Mesothelial cell of epicardium (in vitro differentiated cells): ENCODE results near the gene UHRF1. TPM values are rescaled to one million over a fixed set of nuclear protein-coding genes. Genes with fewer than 3 reads are reported as not detected.

Source experiments
- DNase-seq, 2 experiments: peaks; one replicate each; pipeline ENCODE4 v3.0.0; 2021; ENCODE audit warnings: low spot score in 2 of 2; ENCODE audit not compliant: unreplicated experiment in 2 of 2
- H3K27ac Mint-ChIP-seq: 2 replicates; pipeline ENCODE4 v1.8.0; 2021; ENCODE audit warnings: mixed read lengths
- H3K27me3 Mint-ChIP-seq: 2 replicates; pipeline ENCODE4 v1.8.0; 2021; ENCODE audit warnings: low read depth, mixed read lengths
- H3K36me3 Mint-ChIP-seq: 2 replicates; pipeline ENCODE4 v1.8.0; 2021; ENCODE audit warnings: mixed read lengths
- H3K4me1 Mint-ChIP-seq: 2 replicates; pipeline ENCODE4 v1.8.0; 2021; ENCODE audit warnings: mixed read lengths
- H3K4me3 Mint-ChIP-seq: 2 replicates; pipeline ENCODE4 v1.8.0; 2021; ENCODE audit warnings: mild to moderate bottlenecking, moderate library complexity, mixed read lengths
- H3K9me3 Mint-ChIP-seq: 2 replicates; pipeline ENCODE4 v1.8.0; 2021; ENCODE audit warnings: mixed read lengths
- microRNA-seq: library from miRNA; unstranded; fragments of <30 nt; microRNA quantifications from one replicate; pipeline ENCODE4 v1.2.0, GENCODE V29; 2021; ENCODE audit warnings: inconsistent platforms, mixed read lengths
- total RNA-seq: library from RNA; stranded (reverse); gene quantifications from 3 replicates; pipeline ENCODE4 v1.2.1, GENCODE V29; 2021
- TF ChIP-seq, protein P1 (sequence below): fragments of 200-600 bp; sonication (generic); IDR thresholded peaks from one replicate; pipeline ENCODE4 v1.5.0; 2021; ENCODE audit warnings: antibody characterized with exemption; ENCODE audit not compliant: unreplicated experiment

UHRF1 gene
- total RNA-seq, 1 donor from 2014 or later = 28.9 TPM

DNA sequence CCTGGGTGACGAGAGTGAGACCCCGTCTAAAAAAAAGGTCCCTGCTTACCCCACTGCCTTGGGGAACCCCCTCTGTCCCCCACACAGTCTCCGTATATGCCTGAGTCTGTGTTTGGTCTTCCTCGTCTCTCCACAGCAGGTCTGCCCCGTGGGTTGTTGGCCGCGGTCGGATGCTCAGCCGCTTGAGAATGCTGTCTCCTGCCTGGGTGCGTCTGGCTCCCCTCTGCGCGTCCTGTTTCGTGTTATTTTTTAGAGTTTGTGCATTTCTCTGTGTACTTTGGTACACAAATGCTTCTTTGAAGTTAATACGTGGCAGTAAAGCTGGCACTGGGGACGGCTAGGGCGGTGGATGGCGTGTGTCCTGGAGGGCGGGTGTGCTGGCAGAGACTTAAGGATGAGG lies 94.5 kb downstream of the UHRF1 start:
- no peak overlapping the region for H3K27ac Mint-ChIP-seq
- H3K4me3 Mint-ChIP-seq = no peak overlapping the region
- peaks cover 17% of the 10 kb centered on the region for H3K9me3 Mint-ChIP-seq
- TF ChIP-seq, protein P1, sequence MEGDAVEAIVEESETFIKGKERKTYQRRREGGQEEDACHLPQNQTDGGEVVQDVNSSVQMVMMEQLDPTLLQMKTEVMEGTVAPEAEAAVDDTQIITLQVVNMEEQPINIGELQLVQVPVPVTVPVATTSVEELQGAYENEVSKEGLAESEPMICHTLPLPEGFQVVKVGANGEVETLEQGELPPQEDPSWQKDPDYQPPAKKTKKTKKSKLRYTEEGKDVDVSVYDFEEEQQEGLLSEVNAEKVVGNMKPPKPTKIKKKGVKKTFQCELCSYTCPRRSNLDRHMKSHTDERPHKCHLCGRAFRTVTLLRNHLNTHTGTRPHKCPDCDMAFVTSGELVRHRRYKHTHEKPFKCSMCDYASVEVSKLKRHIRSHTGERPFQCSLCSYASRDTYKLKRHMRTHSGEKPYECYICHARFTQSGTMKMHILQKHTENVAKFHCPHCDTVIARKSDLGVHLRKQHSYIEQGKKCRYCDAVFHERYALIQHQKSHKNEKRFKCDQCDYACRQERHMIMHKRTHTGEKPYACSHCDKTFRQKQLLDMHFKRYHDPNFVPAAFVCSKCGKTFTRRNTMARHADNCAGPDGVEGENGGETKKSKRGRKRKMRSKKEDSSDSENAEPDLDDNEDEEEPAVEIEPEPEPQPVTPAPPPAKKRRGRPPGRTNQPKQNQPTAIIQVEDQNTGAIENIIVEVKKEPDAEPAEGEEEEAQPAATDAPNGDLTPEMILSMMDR = no peak
- no peaks in the 10 kb centered on the region for H3K4me1 Mint-ChIP-seq
- no peaks in the 10 kb centered on the region for H3K27me3 Mint-ChIP-seq
- H3K36me3 Mint-ChIP-seq = peaks cover 36% of the 10 kb centered on the region
- DNase-seq = no peak

DNA sequence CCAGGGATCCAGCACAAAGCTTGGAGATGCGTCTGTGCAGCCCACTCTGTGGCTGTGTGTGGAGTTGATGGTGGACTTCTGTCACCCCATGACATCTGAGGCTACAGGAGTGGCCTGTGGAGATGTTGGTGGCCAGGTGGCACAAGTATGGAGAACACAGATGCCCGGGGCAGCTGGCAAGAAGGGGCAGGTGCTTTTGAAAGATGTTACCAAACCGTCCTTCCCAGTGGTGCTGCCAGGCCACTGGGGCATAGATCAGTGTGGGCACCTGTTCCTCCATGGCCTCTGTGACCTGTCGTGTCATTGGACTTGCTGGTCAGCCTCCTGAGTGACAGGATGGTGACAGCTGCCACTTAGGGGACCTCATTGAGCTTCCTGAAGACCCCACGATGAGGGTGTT lies 95.8 kb downstream of the UHRF1 start:
- H3K9me3 Mint-ChIP-seq = peaks cover 17% of the 10 kb centered on the region
- H3K27ac Mint-ChIP-seq = peak overlapping the region; percentile 59

DNA sequence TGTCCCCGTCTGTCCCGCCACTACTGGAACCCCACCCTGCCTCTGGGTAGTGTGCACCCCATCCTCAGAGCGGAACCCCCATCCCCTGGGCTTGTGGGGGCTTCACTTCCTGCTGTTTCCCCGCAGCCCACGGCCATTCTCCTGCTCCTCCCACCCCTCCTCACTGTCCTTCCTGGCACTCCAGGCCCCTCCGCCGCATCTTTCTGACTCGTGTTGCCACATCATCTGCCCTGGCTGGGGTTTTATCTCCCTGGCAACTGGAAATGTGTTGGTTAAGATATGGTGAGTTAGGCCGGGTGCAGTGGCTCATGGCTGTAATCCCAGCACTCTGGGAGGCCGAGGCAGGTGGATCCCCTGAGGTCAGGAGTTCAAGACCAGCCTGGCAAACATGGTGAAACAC lies 96.9 kb downstream of the UHRF1 start:
- H3K9me3 Mint-ChIP-seq = peaks cover 10% of the 10 kb centered on the region
- H3K4me3 Mint-ChIP-seq = no peak overlapping the region
- DNase-seq = no peak
- H3K36me3 Mint-ChIP-seq = peaks cover 21% of the 10 kb centered on the region
- no peak overlapping the region for H3K27ac Mint-ChIP-seq
- no peaks in the 10 kb centered on the region for H3K4me1 Mint-ChIP-seq
- H3K27me3 Mint-ChIP-seq = no peaks in the 10 kb centered on the region
- TF ChIP-seq, protein P1 = no peak

More for the DNA sequence above, 95.8 kb downstream of the UHRF1 start:
- DNase-seq = no peak
- Mint-ChIP-seq H3K27me3 (no peaks in the 10 kb centered on the region), H3K4me1 (no peaks in the 10 kb centered on the region), H3K36me3 (peaks cover 28% of the 10 kb centered on the region), H3K4me3 (no peak overlapping the region)
- TF ChIP-seq, protein P1 = no peak

DNA sequence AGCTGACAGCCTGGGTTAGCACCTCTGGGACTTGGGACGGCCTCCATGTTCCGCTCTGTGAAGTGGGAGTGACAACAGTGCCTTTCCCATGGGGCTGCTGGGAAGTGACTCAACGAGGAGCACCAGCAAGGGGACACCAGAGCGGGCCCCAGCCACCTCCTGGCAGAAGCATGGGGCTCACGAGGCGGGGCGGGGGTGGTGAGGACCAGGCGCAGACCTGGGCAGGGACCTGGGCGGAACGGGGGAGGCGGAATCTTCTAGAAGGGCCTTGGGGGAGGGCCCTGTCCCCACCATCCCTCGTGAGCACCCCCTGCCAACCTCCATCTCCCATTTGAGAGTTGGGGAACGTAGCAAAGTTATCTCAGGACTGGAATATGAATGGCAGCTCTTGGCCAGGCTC lies 97.5 kb downstream of the UHRF1 start:
- no peaks in the 10 kb centered on the region for H3K4me1 Mint-ChIP-seq
- peaks cover 15% of the 10 kb centered on the region for H3K36me3 Mint-ChIP-seq
- H3K27me3 Mint-ChIP-seq = no peaks in the 10 kb centered on the region
- no peak for DNase-seq
- TF ChIP-seq, protein P1 = no peak
- H3K4me3 Mint-ChIP-seq = no peak overlapping the region
- no peak overlapping the region for H3K27ac Mint-ChIP-seq
- H3K9me3 Mint-ChIP-seq = peaks cover 10% of the 10 kb centered on the region

Small RNA genes lying within 50 kb of the gene (microRNA-seq; reads per million reads assigned to microRNA genes)
- 1.5 reads per million for gene MIR4747

Other genes starting within 250 kb of the UHRF1 start
- 50.8 to 53.1 TPM (median 51.2 TPM) in 3 replicates for gene MYDGF, start 239.2 kb upstream of the UHRF1 start, total RNA-seq
- 36.8 to 37.1 TPM (median 36.9 TPM) in 3 replicates for gene DPP9, start 185.7 kb upstream of the UHRF1 start, total RNA-seq
- 11.0 to 11.5 TPM (median 11.5 TPM) in 3 replicates for gene FEM1A, start 117.8 kb upstream of the UHRF1 start, total RNA-seq
- gene TICAM1, start 77.8 kb upstream of the UHRF1 start, total RNA-seq = 7.6 to 7.9 TPM (median 7.7 TPM) in 3 replicates
- gene PLIN3, start 41.8 kb upstream of the UHRF1 start, total RNA-seq = 49.6 to 55.6 TPM (median 52.9 TPM) in 3 replicates
- not detected in 3 replicates for gene ARRDC5, start 6.6 kb upstream of the UHRF1 start, total RNA-seq
- 71.6 to 80.5 TPM (median 74.0 TPM) in 3 replicates for gene KDM4B, start 59.6 kb downstream of the UHRF1 start, total RNA-seq